ENCODE measurements around the gene MCM7. TPM values are rescaled to one million over a fixed set of nuclear protein-coding genes. Genes with fewer than 3 reads are reported as not detected.

Gene MCM7
- total and polyA plus RNA-seq, 2 donors (not counting 1 experiment from before 2014, with no cell fraction given): 24.4 to 34.3 TPM

DNA sequence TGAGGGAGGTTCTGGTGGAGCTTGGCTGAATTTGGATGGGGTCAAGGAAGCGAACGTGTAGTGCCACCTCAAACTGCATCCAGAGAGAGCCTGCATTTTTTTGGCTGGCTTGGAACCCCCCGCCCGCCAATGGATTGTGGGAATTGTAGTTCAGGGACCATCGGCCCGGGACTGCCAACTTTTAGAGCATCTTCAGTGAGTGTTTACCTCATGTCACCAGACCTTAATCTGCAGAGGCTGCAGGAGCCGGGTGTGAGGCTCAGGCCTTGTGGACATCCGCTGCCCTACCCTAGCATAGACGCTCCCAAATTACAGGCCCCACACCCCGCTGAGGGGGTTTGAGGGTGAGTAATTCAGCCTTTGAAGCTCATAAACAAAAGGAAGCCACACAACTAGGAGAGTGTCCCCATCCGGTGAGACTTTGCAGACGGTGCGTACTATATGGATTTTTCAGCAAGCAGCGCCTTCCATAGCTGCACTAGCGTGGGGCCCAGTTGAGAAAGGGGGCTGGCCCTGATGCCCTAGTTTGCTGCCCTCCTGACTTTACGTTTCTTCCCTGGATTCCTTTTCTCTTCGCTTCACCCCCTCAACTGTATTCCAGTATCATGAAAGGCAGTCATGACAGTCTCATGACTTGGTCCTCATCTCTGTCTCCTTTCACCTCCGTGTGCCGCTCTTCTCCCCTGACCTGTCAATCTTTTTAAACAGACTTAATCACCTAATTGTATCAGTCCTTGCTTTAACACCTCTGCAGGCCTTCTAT lies 19.0 kb upstream of the MCM7 start:
- Histone ChIP-seq H3K9ac (ENCODE audit: insufficient read depth, low read length) (peak overlapping the region; percentile 63), H3K79me2 (ENCODE audit: control insufficient read depth, insufficient read depth, low read length) (peaks cover 16% of the 10 kb centered on the region), H4K20me1 (ENCODE audit: control insufficient read depth, extremely low read depth, insufficient read depth, low read length) (no peaks in the 10 kb centered on the region), H3K36me3 (ENCODE audit: control insufficient read depth, insufficient read depth, low read length) (peaks cover 3% of the 10 kb centered on the region), H3K9me3 (ENCODE audit: control insufficient read depth, insufficient read depth, low read depth, low read length) (no peaks in the 10 kb centered on the region), H2AFZ (ENCODE audit: low read length) (peak overlapping the region; percentile 97), H3K27ac (ENCODE audit: insufficient read depth, low read length) (peak overlapping the region; percentile 89), H3K4me3 (replicated peaks in 1 of 4; ENCODE audit: control extremely low read depth in 1 of 4, insufficient read depth in 1 of 4, low read depth in 3 of 4, low read length in 4 of 4) (peak overlapping the region; percentile 79 to 96 (median 92)), H3K4me2 (ENCODE audit: extremely low read depth, insufficient read depth, low read length) (peak overlapping the region; percentile 79), H3K4me1 (ENCODE audit: control insufficient read depth, extremely low read depth, insufficient read depth, low read length) (peaks cover 3% of the 10 kb centered on the region), H3K27me3 (ENCODE audit: control insufficient read depth, insufficient read depth, low read length) (no peaks in the 10 kb centered on the region)
- TF ChIP-seq, protein P1, sequence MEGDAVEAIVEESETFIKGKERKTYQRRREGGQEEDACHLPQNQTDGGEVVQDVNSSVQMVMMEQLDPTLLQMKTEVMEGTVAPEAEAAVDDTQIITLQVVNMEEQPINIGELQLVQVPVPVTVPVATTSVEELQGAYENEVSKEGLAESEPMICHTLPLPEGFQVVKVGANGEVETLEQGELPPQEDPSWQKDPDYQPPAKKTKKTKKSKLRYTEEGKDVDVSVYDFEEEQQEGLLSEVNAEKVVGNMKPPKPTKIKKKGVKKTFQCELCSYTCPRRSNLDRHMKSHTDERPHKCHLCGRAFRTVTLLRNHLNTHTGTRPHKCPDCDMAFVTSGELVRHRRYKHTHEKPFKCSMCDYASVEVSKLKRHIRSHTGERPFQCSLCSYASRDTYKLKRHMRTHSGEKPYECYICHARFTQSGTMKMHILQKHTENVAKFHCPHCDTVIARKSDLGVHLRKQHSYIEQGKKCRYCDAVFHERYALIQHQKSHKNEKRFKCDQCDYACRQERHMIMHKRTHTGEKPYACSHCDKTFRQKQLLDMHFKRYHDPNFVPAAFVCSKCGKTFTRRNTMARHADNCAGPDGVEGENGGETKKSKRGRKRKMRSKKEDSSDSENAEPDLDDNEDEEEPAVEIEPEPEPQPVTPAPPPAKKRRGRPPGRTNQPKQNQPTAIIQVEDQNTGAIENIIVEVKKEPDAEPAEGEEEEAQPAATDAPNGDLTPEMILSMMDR (conservative IDR thresholded peaks at IDR 0.05 in 1 of 2, IDR thresholded peaks at IDR 0.05 in 1 of 2; ENCODE audit: low read depth in 1 of 2, low read length in 2 of 2): no peak
- TF ChIP-seq EZH2 (IDR thresholded peaks at IDR 0.05; ENCODE audit: low read length, missing control alignments): no peak
- peak; percentile 51 to 65 for DNase-seq (ENCODE audit: low read depth in 2 of 2)

DNA sequence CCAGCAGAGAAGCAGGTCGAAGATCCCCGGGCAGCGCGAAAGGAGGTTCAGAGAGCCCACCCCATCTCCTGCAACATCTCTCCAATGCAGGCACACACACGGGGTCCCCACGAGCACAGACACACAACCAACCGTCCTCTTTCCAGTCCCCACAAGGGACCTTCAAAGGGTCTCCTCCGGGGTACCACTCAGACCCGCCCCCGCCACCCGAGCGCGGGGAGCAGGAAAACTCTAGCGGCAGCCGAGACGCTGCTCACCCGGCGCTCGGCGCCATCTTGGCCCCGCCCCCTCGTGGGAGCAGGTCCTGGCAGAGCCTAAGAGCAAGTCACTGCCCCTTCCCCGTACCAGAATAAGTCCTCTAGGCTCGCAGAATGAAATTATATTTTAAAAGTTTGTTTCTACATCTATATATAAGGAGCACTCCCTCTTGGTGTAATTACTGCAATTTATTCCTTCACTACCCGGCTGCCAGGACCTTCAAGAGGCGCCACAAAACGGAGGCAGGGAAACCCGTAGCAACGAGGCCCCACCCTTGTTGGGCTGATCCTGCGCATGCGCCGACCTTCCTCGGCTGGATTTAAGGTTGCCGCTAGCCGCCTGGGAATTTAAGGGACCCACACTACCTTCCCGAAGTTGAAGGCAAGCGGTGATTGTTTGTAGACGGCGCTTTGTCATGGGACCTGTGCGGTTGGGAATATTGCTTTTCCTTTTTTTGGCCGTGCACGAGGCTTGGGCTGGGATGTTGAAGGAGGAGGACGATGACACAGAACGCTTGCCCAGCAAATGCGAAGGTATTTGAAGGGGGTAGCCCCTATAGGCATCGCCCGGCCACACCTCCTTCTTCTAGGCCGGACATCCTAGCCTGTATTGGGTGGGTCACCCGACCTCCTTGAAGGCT lies 18.1 kb upstream of the MCM7 start, which contains the start of the genes CNPY4 and TAF6:
CNPY4 (plus strand) TSS at position 563 of the 898 bp plus-strand sequence; CDS start at position 674, 111 bp downstream.
TAF6 (minus strand) TSS at position 287 of the 898 bp plus-strand sequence. CDS start 5,149 bp downstream, outside the sequence.
- peak within 1 kb of the TSS; percentile 79 to 98 (median 94) for H3K4me3 ChIP-seq (replicated peaks in 1 of 4; ENCODE audit: control extremely low read depth in 1 of 4, insufficient read depth in 1 of 4, low read depth in 3 of 4, low read length in 4 of 4)
- peak; percentile 92 to 97 for DNase-seq (ENCODE audit: low read depth in 2 of 2)
- peaks cover 16% of the 10 kb centered on the region for H3K79me2 ChIP-seq (ENCODE audit: control insufficient read depth, insufficient read depth, low read length)
- no peaks in the 10 kb centered on the region for H3K9me3 ChIP-seq (ENCODE audit: control insufficient read depth, insufficient read depth, low read depth, low read length)
- peak within 1 kb of the TSS; percentile 97 for H2AFZ ChIP-seq (ENCODE audit: low read length)
- peaks cover 3% of the 10 kb centered on the region for H3K4me1 ChIP-seq (ENCODE audit: control insufficient read depth, extremely low read depth, insufficient read depth, low read length)
- H3K4me2 ChIP-seq (ENCODE audit: extremely low read depth, insufficient read depth, low read length): peak within 1 kb of the TSS; percentile 88
- H3K36me3 ChIP-seq (ENCODE audit: control insufficient read depth, insufficient read depth, low read length): peaks cover 2% of the 10 kb centered on the region
- H3K27ac ChIP-seq (ENCODE audit: insufficient read depth, low read length): peak within 1 kb of the TSS; percentile 89
- H3K9ac ChIP-seq (ENCODE audit: insufficient read depth, low read length): peak within 1 kb of the TSS; percentile 63
- no peaks in the 10 kb centered on the region for H4K20me1 ChIP-seq (ENCODE audit: control insufficient read depth, extremely low read depth, insufficient read depth, low read length)
- TF ChIP-seq, protein P1 (conservative IDR thresholded peaks at IDR 0.05 in 1 of 2, IDR thresholded peaks at IDR 0.05 in 1 of 2; ENCODE audit: low read depth in 1 of 2, low read length in 2 of 2): no peak
- TF ChIP-seq EZH2 (IDR thresholded peaks at IDR 0.05; ENCODE audit: low read length, missing control alignments): no peak
- H3K27me3 ChIP-seq (ENCODE audit: control insufficient read depth, insufficient read depth, low read length): no peaks in the 10 kb centered on the region

Measured in fibroblast of lung (primary cell).